IPS-20b (cell line): Measurements from ENCODE around the gene PLET1.

Source experiments
- H3K27ac ChIP-seq: one replicate; pipeline ENCODE4 v1.5.1; 2013; ENCODE audit warnings: low read length
- H3K27me3 ChIP-seq: 2 replicates; pipeline ENCODE4 v1.6.1; 2013; ENCODE audit warnings: mild to moderate bottlenecking, low read length, inconsistent platforms; ENCODE audit not compliant: insufficient read depth
- H3K36me3 ChIP-seq: 2 replicates; pipeline ENCODE4 v1.6.1; 2013; ENCODE audit warnings: low read depth, mild to moderate bottlenecking, inconsistent platforms, low read length, moderate library complexity; ENCODE audit not compliant: insufficient read depth
- H3K4me1 ChIP-seq: 2 replicates; pipeline ENCODE4 v1.6.1; 2013; ENCODE audit warnings: mild to moderate bottlenecking, control low read depth, inconsistent platforms, low read length, moderate library complexity; ENCODE audit not compliant: insufficient read depth
- H3K4me3 ChIP-seq: 2 replicates; pipeline ENCODE4 v1.5.1; 2013; ENCODE audit warnings: mild to moderate bottlenecking, low read length, inconsistent platforms
- H3K9ac ChIP-seq: 2 replicates; pipeline ENCODE4 v1.6.1; 2013; ENCODE audit warnings: low read depth, mild to moderate bottlenecking, inconsistent platforms, low read length, moderate library complexity
- H3K9me3 ChIP-seq: 2 replicates; pipeline ENCODE4 v1.6.1; 2013; ENCODE audit warnings: mild to moderate bottlenecking, low read depth, low read length, inconsistent platforms; ENCODE audit not compliant: insufficient read depth

Gene PLET1

DNA sequence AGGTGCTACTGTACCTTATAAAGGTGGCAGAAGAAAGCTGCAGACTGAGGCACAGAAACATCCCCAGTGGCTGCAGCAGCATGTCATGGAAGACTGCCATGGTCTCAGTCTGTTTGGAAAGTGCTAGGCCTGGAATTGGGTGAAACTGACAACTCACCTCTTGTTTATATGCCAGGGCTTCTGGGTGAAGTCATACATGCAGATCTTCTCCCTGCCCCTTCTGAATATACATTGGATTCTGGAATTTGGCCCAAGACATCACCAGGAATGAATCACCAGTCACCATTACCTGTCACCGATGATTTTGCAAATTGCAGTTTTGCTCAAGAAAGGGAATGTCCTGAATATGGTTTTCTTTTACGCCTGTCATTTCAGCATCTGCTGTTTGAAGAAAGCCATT is at the start of gene PLET1:
TSS of gene PLET1 (minus strand) at position 371 of the 400 bp plus-strand sequence. CDS start at position 100, 271 bp downstream.
- Histone ChIP-seq H3K36me3 (no peaks in the 10 kb centered on the region), H3K9ac (no peak within 1 kb of the TSS), H3K27me3 (no peaks in the 10 kb centered on the region), H3K4me3 (no peak within 1 kb of the TSS), H3K27ac (no peak within 1 kb of the TSS), H3K4me1 (no peaks in the 10 kb centered on the region), H3K9me3 (no peaks in the 10 kb centered on the region)

DNA sequence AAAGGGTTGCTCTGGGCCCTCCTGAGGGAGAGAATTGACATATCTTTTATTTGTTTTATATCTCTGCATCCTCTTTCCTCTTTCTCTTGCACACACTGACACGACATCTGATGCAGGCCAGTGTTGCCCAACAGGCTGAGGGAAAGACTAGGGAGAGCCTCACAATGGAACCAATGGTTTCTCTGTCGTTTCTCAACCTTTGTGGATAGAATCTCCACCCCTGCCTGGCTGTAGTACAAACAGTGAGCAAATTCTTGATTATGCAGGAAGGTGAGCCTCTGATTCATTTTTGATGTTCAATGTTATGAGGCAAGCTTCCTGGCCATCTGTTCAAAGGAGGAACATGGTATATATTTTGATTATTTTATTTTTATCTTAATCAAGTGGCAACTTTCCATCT is 49.8 kb upstream of the PLET1 start:
- Histone ChIP-seq H3K27ac (no peak overlapping the region), H3K9me3 (no peaks in the 10 kb centered on the region), H3K4me3 (no peak overlapping the region), H3K4me1 (no peaks in the 10 kb centered on the region), H3K9ac (no peak overlapping the region), H3K36me3 (no peaks in the 10 kb centered on the region), H3K27me3 (no peaks in the 10 kb centered on the region)

- Histone ChIP-seq H3K27ac (no peak overlapping the region), H3K4me1 (no peaks in the 10 kb centered on the region)
These were observed 48.0 kb upstream of the PLET1 start for GRCh38 chr11:112308651-112309050.

DNA sequence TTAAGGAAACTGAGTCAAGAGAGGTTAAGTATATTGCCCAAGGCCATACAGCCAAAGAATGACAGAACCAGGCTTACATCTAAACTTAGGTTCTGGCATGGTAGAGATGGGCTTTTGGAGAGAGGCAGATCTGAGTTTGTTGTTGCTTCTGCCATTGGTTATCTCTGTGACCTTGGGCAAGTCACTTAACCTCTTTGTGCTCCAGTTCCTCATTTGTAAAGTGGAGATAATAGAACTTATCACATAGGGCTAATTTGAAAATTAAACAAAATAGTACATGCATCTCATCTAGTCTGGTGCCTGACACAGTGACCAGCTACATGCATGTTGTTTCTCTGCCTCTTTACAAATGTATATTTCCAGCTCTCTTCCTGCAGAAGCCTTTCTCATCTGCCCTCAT is 47.0 kb upstream of the PLET1 start:
- no peaks in the 10 kb centered on the region for H3K27me3 ChIP-seq
- no peak overlapping the region for H3K27ac ChIP-seq
- H3K9ac ChIP-seq: no peak overlapping the region
- no peaks in the 10 kb centered on the region for H3K36me3 ChIP-seq
- H3K4me3 ChIP-seq: no peak overlapping the region
- H3K4me1 ChIP-seq: no peaks in the 10 kb centered on the region
- no peaks in the 10 kb centered on the region for H3K9me3 ChIP-seq

More at GRCh38 chr11:112308651-112309050, 48.0 kb upstream of the PLET1 start:
- Histone ChIP-seq H3K4me3 (no peak overlapping the region), H3K9me3 (no peaks in the 10 kb centered on the region), H3K27me3 (no peaks in the 10 kb centered on the region), H3K36me3 (no peaks in the 10 kb centered on the region), H3K9ac (no peak overlapping the region)

GRCh38 chr11:112306230-112306629 is 45.6 kb upstream of the PLET1 start:
- Histone ChIP-seq H3K27me3 (no peaks in the 10 kb centered on the region), H3K9ac (no peak overlapping the region), H3K36me3 (no peaks in the 10 kb centered on the region), H3K4me3 (no peak overlapping the region), H3K9me3 (no peaks in the 10 kb centered on the region), H3K27ac (no peak overlapping the region), H3K4me1 (peaks cover 5% of the 10 kb centered on the region)

GRCh38 chr11:112304914-112305313 is 44.3 kb upstream of the PLET1 start:
- Histone ChIP-seq H3K27me3 (no peaks in the 10 kb centered on the region), H3K36me3 (no peaks in the 10 kb centered on the region), H3K4me3 (no peak overlapping the region), H3K27ac (no peak overlapping the region), H3K9me3 (no peaks in the 10 kb centered on the region), H3K4me1 (peaks cover 11% of the 10 kb centered on the region), H3K9ac (no peak overlapping the region)

- Histone ChIP-seq H3K27ac (no peak overlapping the region), H3K9me3 (no peaks in the 10 kb centered on the region), H3K27me3 (no peaks in the 10 kb centered on the region), H3K36me3 (no peaks in the 10 kb centered on the region), H3K4me3 (no peak overlapping the region), H3K4me1 (peaks cover 11% of the 10 kb centered on the region), H3K9ac (no peak overlapping the region)
These were observed 43.0 kb upstream of the PLET1 start for GRCh38 chr11:112303616-112304015.

DNA sequence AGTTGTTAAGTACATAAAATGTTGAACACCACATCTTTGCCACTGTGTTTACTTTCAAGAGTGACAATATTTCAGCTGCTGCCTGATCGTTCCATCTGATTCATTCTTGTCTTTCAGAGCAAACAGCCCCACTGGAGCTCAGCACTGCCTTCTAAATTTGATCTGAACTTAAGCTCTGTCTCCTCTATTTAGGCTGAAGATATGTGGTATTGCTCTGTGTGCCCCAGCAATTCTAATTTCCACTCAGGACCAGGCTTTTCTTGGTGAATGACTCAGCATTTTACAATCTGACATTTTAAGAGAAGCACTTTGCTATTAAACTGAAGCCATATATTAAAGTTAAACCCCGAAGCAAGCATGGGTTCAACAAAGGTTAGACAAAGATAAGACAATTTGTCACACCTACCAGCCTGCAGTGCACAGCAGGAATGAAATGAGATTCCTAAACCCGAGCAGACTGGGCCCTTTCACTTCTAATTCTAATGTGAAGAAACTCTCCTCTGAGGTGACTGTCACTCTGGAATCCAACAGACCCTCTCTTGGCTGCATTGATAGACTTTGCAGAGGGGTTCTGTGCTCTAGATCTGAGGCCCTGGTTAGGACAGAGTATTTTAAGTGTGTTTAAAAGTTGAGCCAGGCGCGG is 41.7 kb upstream of the PLET1 start:
- H3K9ac ChIP-seq: no peak overlapping the region
- no peaks in the 10 kb centered on the region for H3K27me3 ChIP-seq
- peaks cover 11% of the 10 kb centered on the region for H3K4me1 ChIP-seq
- no peaks in the 10 kb centered on the region for H3K36me3 ChIP-seq
- no peak overlapping the region for H3K4me3 ChIP-seq
- H3K9me3 ChIP-seq: no peaks in the 10 kb centered on the region
- no peak overlapping the region for H3K27ac ChIP-seq

GRCh38 chr11:112300094-112300786 is 39.6 kb upstream of the PLET1 start:
- H3K4me1 ChIP-seq: peaks cover 11% of the 10 kb centered on the region
- H3K9ac ChIP-seq: no peak overlapping the region
- no peak overlapping the region for H3K27ac ChIP-seq
- no peak overlapping the region for H3K4me3 ChIP-seq
- H3K27me3 ChIP-seq: no peaks in the 10 kb centered on the region
- no peaks in the 10 kb centered on the region for H3K9me3 ChIP-seq
- H3K36me3 ChIP-seq: no peaks in the 10 kb centered on the region

DNA sequence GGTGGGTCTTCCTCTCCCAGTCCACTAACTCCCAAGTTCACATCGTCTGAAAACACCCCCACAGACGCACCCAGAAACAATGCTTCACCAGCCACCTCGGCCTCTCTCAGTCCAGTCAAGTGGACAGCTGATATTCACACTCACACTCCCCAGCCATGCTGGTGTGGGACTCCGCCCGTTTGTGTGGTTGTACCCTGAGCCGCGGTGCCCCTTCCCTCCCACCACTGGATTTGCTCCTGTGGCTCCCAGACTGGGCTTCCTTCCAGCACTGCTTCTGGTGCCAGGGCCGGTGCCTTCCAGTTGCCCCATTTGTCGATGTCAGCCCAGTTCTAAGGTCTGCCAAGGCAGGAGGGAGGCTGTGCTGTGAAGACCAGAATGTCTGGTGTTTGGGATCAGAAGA is 37.9 kb upstream of the PLET1 start:
- Histone ChIP-seq H3K9me3 (no peaks in the 10 kb centered on the region), H3K36me3 (no peaks in the 10 kb centered on the region), H3K4me1 (peaks cover 11% of the 10 kb centered on the region), H3K27ac (no peak overlapping the region), H3K27me3 (no peaks in the 10 kb centered on the region), H3K9ac (no peak overlapping the region), H3K4me3 (no peak overlapping the region)

DNA sequence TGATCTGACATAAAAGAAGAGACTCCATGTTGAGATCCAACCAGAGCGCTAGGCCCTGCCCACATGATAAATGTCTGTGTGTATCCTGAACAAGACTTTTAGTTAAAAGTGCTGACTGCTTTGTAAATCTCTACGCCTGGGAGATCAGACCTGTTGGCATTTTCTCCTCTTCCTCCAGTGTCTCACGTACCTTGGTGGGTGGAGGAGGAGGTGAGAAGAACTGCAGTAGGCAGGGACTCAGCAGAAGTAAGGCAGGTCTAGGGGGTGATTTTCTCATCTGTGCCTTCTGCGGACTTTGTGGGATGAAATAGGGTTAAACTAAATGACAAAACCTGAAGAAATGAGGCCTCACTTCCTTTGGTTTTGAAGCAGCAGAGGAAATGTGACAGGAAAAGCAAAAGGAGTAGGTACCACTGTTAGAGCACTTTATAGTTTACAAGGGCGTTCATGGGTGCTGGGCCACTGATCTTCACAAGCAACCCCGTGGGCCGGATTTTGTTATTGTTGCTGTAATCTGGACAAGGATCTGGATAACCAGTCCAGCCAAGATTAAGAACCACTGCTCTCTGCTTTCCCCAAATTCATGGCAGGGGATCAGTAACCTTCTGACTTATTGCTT is 36.7 kb upstream of the PLET1 start:
- Histone ChIP-seq H3K9me3 (no peaks in the 10 kb centered on the region), H3K9ac (no peak overlapping the region), H3K27ac (no peak overlapping the region), H3K4me3 (no peak overlapping the region), H3K27me3 (no peaks in the 10 kb centered on the region), H3K4me1 (peaks cover 9% of the 10 kb centered on the region), H3K36me3 (no peaks in the 10 kb centered on the region)

DNA sequence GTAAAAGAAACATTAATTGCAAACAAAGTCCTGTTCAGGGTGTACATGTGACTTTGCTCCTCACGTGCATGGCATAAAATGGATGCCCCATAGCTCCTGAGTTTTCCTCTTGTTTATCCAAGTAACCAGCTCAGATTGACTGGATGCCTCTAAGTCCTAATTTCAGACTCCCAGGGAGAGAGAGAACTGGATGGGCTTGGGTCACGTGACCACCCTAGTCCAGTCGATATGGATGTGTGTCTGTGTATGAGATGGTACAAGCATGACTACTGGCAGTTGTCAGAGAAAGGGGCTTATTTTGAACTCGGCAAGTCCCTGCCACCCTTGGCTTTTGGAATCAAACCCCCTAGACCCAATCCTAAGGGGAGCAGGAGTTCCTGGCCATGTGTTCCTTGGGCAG is 35.4 kb upstream of the PLET1 start:
- no peaks in the 10 kb centered on the region for H3K36me3 ChIP-seq
- peaks cover 3% of the 10 kb centered on the region for H3K27me3 ChIP-seq
- H3K27ac ChIP-seq: no peak overlapping the region
- H3K4me1 ChIP-seq: peaks cover 6% of the 10 kb centered on the region; the same call in 1 of the 2 replicates
- H3K9ac ChIP-seq: no peak overlapping the region
- H3K9me3 ChIP-seq: no peaks in the 10 kb centered on the region
- H3K4me3 ChIP-seq: no peak overlapping the region
